MM.1S (cell line): ENCODE data around the gene DSCAM.

Source experiments
- DNase-seq: peaks from one replicate; pipeline ENCODE4 v3.0.0-alpha.2; 2015
- H2AFZ ChIP-seq: fragments of 300-600 bp; sonication (generic); 2 replicates; pipeline ENCODE4 v1.6.0; 2016; ENCODE audit warnings: antibody characterized with exemption, low read length
- H3F3A ChIP-seq: fragments of 300-600 bp; sonication (generic); 2 replicates; pipeline ENCODE4 v1.6.1; 2016; ENCODE audit warnings: mild to moderate bottlenecking, antibody characterized with exemption, low read length, moderate library complexity, mixed read lengths; ENCODE audit not compliant: insufficient read depth
- H3K27ac ChIP-seq: fragments of 300-600 bp; sonication (generic); 2 replicates; pipeline ENCODE4 v1.5.1; 2016; ENCODE audit warnings: mild to moderate bottlenecking, low read length
- H3K27me3 ChIP-seq: fragments of 300-600 bp; sonication (generic); replicated peaks from 2 replicates; pipeline ENCODE4 v1.6.0; 2016; ENCODE audit warnings: low read length; ENCODE audit not compliant: insufficient read depth
- H3K36me3 ChIP-seq: fragments of 300-600 bp; sonication (generic); replicated peaks from 2 replicates; pipeline ENCODE4 v1.6.1; 2016; ENCODE audit warnings: mild to moderate bottlenecking, low read length, mixed read lengths; ENCODE audit not compliant: insufficient read depth
- H3K4me1 ChIP-seq: fragments of 300-600 bp; sonication (generic); 2 replicates; pipeline ENCODE4 v1.6.1; 2016; ENCODE audit warnings: low read length, mixed read lengths
- H3K4me2 ChIP-seq: fragments of 300-600 bp; sonication (generic); 2 replicates; pipeline ENCODE4 v1.6.0; 2016; ENCODE audit warnings: low read depth, low read length
- H3K4me3 ChIP-seq: fragments of 300-600 bp; sonication (generic); 2 replicates; pipeline ENCODE4 v1.5.1; 2016; ENCODE audit warnings: low read length, mixed read lengths
- H3K79me2 ChIP-seq: fragments of 300-600 bp; sonication (generic); 2 replicates; pipeline ENCODE4 v1.6.1; 2016; ENCODE audit warnings: mixed run types, low read length, mixed read lengths
- H3K9ac ChIP-seq: fragments of 300-600 bp; sonication (generic); 2 replicates; pipeline ENCODE4 v1.6.1; 2016; ENCODE audit warnings: low read length, mixed read lengths
- H3K9me2 ChIP-seq: fragments of 300-600 bp; sonication (generic); replicated peaks from 2 replicates; pipeline ENCODE4 v1.6.1; 2016; ENCODE audit warnings: mild to moderate bottlenecking, low read length, mixed read lengths; ENCODE audit not compliant: insufficient read depth
- H3K9me3 ChIP-seq: fragments of 300-600 bp; sonication (generic); replicated peaks from 2 replicates; pipeline ENCODE4 v1.6.1; 2016; ENCODE audit warnings: mild to moderate bottlenecking, low read length, mixed read lengths; ENCODE audit not compliant: insufficient read depth
- H4K20me1 ChIP-seq: fragments of 300-600 bp; sonication (generic); 2 replicates; pipeline ENCODE4 v1.6.1; 2016; ENCODE audit warnings: mild to moderate bottlenecking, low read length, moderate library complexity, mixed read lengths; ENCODE audit not compliant: insufficient read depth
- CTCF ChIP-seq: fragments of 300-600 bp; sonication (generic); IDR thresholded peaks from 2 replicates; pipeline ENCODE4 v1.5.1; 2016; ENCODE audit warnings: antibody characterized with exemption, low read length, mixed read lengths
- EZH2 ChIP-seq: fragments of 300-600 bp; sonication (generic); optimal IDR thresholded peaks from 2 replicates; pipeline ENCODE3; 2017; ENCODE audit warnings: low read depth, mild to moderate bottlenecking, antibody characterized with exemption, low read length, mixed read lengths
- EZH2phosphoT487 ChIP-seq: fragments of 300-600 bp; sonication (generic); IDR thresholded peaks from 2 replicates; pipeline ENCODE4 v1.6.1; 2018; ENCODE audit warnings: antibody characterized with exemption, low read length

DSCAM gene

DNA sequence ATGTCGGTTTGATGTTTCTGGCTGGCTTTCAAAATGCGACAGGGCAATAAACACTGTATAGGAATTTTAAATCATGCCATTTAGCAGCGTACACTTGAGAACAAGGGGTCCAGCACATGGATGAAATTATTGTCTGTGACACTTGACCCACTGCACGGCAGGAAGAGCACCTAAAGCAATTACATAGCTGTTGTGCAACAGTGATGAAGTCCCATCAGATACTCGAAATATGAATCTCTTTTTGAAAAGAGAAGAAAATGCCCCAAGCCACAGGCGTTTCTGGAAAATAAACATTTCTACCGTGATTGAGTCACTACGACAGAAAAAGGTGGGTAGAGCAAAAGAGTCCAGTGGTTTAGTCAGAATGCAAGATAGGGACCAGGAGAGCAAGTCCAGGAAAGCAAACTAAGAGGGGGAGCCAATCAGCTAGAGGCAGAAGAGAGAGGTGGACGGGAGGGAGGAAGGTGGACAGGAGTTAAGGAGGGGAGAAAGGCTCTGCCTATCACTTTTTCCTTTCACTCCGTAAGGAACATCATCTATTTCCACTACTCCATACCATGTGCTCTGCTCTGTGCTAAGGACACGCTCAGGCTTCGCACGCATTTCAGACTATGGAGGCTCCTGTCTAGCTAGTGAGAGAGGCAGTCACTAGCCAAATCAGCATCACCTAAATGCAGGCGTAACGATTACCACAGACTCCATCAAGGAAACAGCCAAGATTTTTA, 6.4 kb downstream of the DSCAM start:
- Histone ChIP-seq H3K4me1 (peaks cover 46% of the 10 kb centered on the region), H3K27ac (peak overlapping the region; percentile 63; the same call in 1 of the 2 replicates), H3K4me2 (peak overlapping the region; percentile 70; the same call in 1 of the 2 replicates), H3K9me2 (no peaks in the 10 kb centered on the region), H3K27me3 (no peaks in the 10 kb centered on the region), H3K4me3 (peak overlapping the region; percentile 52), H3F3A (peaks cover 35% of the 10 kb centered on the region), H2AFZ (peak overlapping the region; percentile 76), H3K79me2 (no peaks in the 10 kb centered on the region), H3K9me3 (no peaks in the 10 kb centered on the region), H3K36me3 (no peaks in the 10 kb centered on the region), H4K20me1 (no peaks in the 10 kb centered on the region), H3K9ac (no peak overlapping the region)
- no peak for DNase-seq
- TF ChIP-seq EZH2phosphoT487, result no peak
- TF ChIP-seq EZH2, result no peak
- TF ChIP-seq CTCF, result no peak

DNA sequence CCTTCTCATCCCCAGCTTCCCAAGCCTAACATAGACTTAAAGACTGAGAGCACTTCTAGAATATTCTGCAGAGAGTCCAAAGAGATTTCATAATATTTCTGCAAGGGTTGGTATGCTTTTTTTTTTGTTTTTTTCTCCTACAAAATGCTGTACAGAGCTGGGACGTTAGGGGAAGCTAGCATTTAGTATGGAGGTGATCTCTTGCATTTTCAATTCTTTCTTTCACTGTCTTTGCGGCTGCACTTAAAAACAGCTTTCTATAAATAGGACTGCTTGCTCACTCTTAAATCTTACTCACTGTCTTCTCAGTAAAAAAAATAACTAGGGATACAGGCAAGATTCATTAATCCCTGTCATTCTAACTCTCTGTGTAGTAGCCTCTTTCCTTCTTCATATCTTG, 7.4 kb downstream of the DSCAM start:
- Histone ChIP-seq H3K4me2 (peak overlapping the region; percentile 70), H3K9ac (peak overlapping the region; percentile 4; the same call in 1 of the 2 replicates), H3K9me3 (no peaks in the 10 kb centered on the region), H3K4me3 (peak overlapping the region; percentile 10), H3K27me3 (no peaks in the 10 kb centered on the region), H3F3A (peaks cover 35% of the 10 kb centered on the region), H3K4me1 (peaks cover 49% of the 10 kb centered on the region), H3K27ac (peak overlapping the region; percentile 57; the same call in 1 of the 2 replicates), H4K20me1 (no peaks in the 10 kb centered on the region), H3K9me2 (no peaks in the 10 kb centered on the region), H3K79me2 (no peaks in the 10 kb centered on the region), H2AFZ (peak overlapping the region; percentile 25), H3K36me3 (no peaks in the 10 kb centered on the region)
- no peak for TF ChIP-seq EZH2
- TF ChIP-seq CTCF, result peak; percentile 10; the same call in 1 of the 2 replicates
- peak; percentile 91 for DNase-seq

DNA sequence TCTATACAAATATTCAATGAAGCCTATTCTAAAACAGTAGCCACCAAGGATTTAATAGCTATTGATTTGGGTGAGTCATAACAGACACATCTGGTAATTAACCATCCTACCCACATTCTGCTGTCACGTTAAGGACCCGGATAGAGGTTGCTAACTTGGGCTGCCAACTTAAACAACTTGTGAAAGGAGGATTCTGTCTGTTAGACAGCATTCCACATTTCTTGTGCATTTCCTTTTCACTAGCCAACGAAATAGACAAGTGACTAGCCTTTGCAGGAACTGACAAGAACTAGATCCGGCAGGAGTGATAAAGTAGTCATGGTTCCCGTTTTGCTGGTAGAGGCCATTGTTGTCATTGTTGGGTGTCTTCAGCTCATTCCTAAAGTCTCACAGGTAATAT, 9.5 kb downstream of the DSCAM start:
- Histone ChIP-seq H3K9me3 (no peaks in the 10 kb centered on the region), H3K27me3 (no peaks in the 10 kb centered on the region), H3K27ac (no peak overlapping the region), H3K9ac (no peak overlapping the region), H3K9me2 (no peaks in the 10 kb centered on the region), H4K20me1 (no peaks in the 10 kb centered on the region), H3K4me1 (peaks cover 47% of the 10 kb centered on the region), H3K36me3 (no peaks in the 10 kb centered on the region), H3K4me3 (no peak overlapping the region), H3F3A (peaks cover 35% of the 10 kb centered on the region), H3K4me2 (no peak overlapping the region), H2AFZ (no peak overlapping the region), H3K79me2 (no peaks in the 10 kb centered on the region)
- TF ChIP-seq EZH2, result no peak
- TF ChIP-seq CTCF, result no peak
- no peak for TF ChIP-seq EZH2phosphoT487
- no peak for DNase-seq
